Right lobe of liver (tissue), 4 donors: ENCODE results near the gene ARHGAP12.

Source experiments
- POLR2A ChIP-seq: fragments of 450-650 bp; IDR thresholded peaks from one replicate; pipeline ENCODE4 v1.6.1; 2017; ENCODE audit warnings: antibody characterized with exemption, mild to moderate bottlenecking
- TF ChIP-seq, protein P1 (sequence below), 4 donors: fragments of 200-600 bp in 3 of 4; fragments of 450-650 bp in 1 of 4; IDR thresholded peaks; one replicate each; pipeline versions ENCODE4 v1.5.1 to v1.8.0; 2016 to 2022; ENCODE audit warnings: antibody characterized with exemption in 4 of 4, mild to moderate bottlenecking in 2 of 4
- donor health status: DM: no; HTN: no; CAD: no.
- donor health status: DM: no; HTN: no; CAD: no.
- donor health status: DM: no; HTN: yes; CAD: no.

DNA sequence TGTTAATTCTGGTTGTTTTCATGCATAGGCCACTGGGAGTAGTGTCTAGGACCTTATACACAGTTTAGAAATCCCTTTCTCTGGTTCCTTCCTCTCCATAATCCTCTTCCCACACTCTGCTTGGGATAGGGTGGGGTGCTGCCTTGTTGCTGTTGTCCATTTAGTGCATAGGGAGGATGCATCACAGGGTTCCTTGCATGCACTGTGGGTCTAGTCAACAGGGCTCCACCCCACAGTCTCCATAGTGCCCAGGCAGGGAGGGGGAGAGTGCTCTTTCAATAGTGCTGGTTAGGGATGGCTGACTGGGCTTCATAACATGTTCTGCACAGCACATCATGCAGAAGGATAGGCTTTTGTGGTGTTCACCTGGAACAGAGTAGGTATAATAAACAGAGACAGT lies 81.1 kb downstream of the ARHGAP12 start:
- TF ChIP-seq, protein P1, sequence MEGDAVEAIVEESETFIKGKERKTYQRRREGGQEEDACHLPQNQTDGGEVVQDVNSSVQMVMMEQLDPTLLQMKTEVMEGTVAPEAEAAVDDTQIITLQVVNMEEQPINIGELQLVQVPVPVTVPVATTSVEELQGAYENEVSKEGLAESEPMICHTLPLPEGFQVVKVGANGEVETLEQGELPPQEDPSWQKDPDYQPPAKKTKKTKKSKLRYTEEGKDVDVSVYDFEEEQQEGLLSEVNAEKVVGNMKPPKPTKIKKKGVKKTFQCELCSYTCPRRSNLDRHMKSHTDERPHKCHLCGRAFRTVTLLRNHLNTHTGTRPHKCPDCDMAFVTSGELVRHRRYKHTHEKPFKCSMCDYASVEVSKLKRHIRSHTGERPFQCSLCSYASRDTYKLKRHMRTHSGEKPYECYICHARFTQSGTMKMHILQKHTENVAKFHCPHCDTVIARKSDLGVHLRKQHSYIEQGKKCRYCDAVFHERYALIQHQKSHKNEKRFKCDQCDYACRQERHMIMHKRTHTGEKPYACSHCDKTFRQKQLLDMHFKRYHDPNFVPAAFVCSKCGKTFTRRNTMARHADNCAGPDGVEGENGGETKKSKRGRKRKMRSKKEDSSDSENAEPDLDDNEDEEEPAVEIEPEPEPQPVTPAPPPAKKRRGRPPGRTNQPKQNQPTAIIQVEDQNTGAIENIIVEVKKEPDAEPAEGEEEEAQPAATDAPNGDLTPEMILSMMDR (IDR thresholded peaks at IDR 0.05), result no peak
- no peak for TF ChIP-seq POLR2A
